Mesenchymal stem cell (in vitro differentiated cells and primary cell): ENCODE data around the gene SNX24.
A peak's percentile ranks its signal among the peaks of the same experiment; 100 is the strongest.
"Not testable (repeated sequence)": the region's sequence is repeated elsewhere in the genome, so short reads cannot be mapped to it uniquely, and the experiment has no call there.

Source experiments
- DNase-seq: peaks from one replicate; pipeline ENCODE4 v3.0.0-alpha.2; 2013
- H2AFZ ChIP-seq: one replicate; pipeline ENCODE4 v1.6.1; 2013; ENCODE audit warnings: low read depth, mild to moderate bottlenecking, control low read depth, inconsistent platforms, low read length, moderate library complexity
- H2AK5ac ChIP-seq: 2 replicates; pipeline ENCODE4 v1.6.1; 2013; ENCODE audit warnings: low read length, moderate library complexity, mild to moderate bottlenecking, inconsistent platforms; ENCODE audit not compliant: severe bottlenecking
- H2BK120ac ChIP-seq: one replicate; pipeline ENCODE4 v1.6.1; 2013; ENCODE audit warnings: low read depth, mild to moderate bottlenecking, inconsistent platforms, low read length, moderate library complexity
- H2BK12ac ChIP-seq, 2 experiments: one replicate each; pipeline ENCODE4 v1.6.1; 2013; ENCODE audit warnings: inconsistent platforms in 2 of 2, low read length in 2 of 2, mild to moderate bottlenecking in 2 of 2, moderate library complexity in 2 of 2, control low read depth in 1 of 2
- H2BK15ac ChIP-seq: one replicate; pipeline ENCODE4 v1.6.1; 2013; ENCODE audit warnings: mild to moderate bottlenecking, low read depth, inconsistent platforms; ENCODE audit not compliant: poor library complexity, severe bottlenecking
- H2BK5ac ChIP-seq: 2 replicates; pipeline ENCODE4 v1.6.1; 2013; ENCODE audit warnings: low read depth, mild to moderate bottlenecking, low read length, control low read depth, inconsistent platforms; ENCODE audit not compliant: poor library complexity, severe bottlenecking
- H3K14ac ChIP-seq, 2 experiments: one replicate each; pipeline ENCODE4 v1.6.1; 2013; ENCODE audit warnings: inconsistent platforms in 2 of 2, low read length in 2 of 2, control low read depth in 1 of 2, mild to moderate bottlenecking in 1 of 2, moderate library complexity in 1 of 2
- H3K18ac ChIP-seq, 2 experiments: one replicate each; pipeline ENCODE4 v1.6.1; 2013; ENCODE audit warnings: inconsistent platforms in 2 of 2, low read length in 2 of 2, control low read depth in 1 of 2, low read depth in 1 of 2, mild to moderate bottlenecking in 1 of 2
- H3K23ac ChIP-seq, 2 experiments: one replicate each; pipeline ENCODE4 v1.6.1; 2013; ENCODE audit warnings: inconsistent platforms in 2 of 2, low read length in 2 of 2, mild to moderate bottlenecking in 2 of 2, moderate library complexity in 2 of 2, control low read depth in 1 of 2
- H3K27ac ChIP-seq: 2 replicates; pipeline ENCODE4 v1.5.1; 2013; ENCODE audit warnings: mild to moderate bottlenecking, moderate library complexity, low read length, control low read depth, inconsistent platforms; ENCODE audit not compliant: poor library complexity, severe bottlenecking
- H3K27me3 ChIP-seq, 2 experiments: 2 replicates each; pipeline versions ENCODE4 v1.6.1 to v1.7.0; 2013; ENCODE audit warnings: low read length in 2 of 2, mild to moderate bottlenecking in 2 of 2, moderate library complexity in 2 of 2, control low read depth in 1 of 2, inconsistent platforms in 1 of 2; ENCODE audit not compliant: control insufficient read depth in 1 of 2, insufficient read depth in 1 of 2
- H3K36me3 ChIP-seq, 2 experiments: 2 replicates each; pipeline versions ENCODE4 v1.6.1 to v1.7.0; 2013; ENCODE audit warnings: low read length in 2 of 2, control low read depth in 1 of 2, inconsistent platforms in 1 of 2, low read depth in 1 of 2, mild to moderate bottlenecking in 1 of 2; ENCODE audit not compliant: insufficient read depth in 2 of 2, control insufficient read depth in 1 of 2
- H3K4ac ChIP-seq, 2 experiments: one replicate each; pipeline ENCODE4 v1.6.1; 2013; ENCODE audit warnings: inconsistent platforms in 2 of 2, low read length in 2 of 2, mild to moderate bottlenecking in 2 of 2, moderate library complexity in 2 of 2, control low read depth in 1 of 2, low read depth in 1 of 2
- H3K4me1 ChIP-seq: 2 replicates; pipeline ENCODE4 v1.6.1; 2013; ENCODE audit warnings: low read depth, low read length, control low read depth; ENCODE audit not compliant: control insufficient read depth, insufficient read depth
- H3K4me2 ChIP-seq: 2 replicates; pipeline ENCODE4 v1.6.1; 2013; ENCODE audit warnings: low read length, mild to moderate bottlenecking, inconsistent platforms; ENCODE audit not compliant: poor library complexity, severe bottlenecking
- H3K4me3 ChIP-seq, 2 experiments: 2 replicates each; pipeline versions ENCODE4 v1.5.1 to v1.7.0; 2013; ENCODE audit warnings: low read length in 2 of 2, mild to moderate bottlenecking in 2 of 2, control low read depth in 1 of 2, low read depth in 1 of 2; ENCODE audit not compliant: insufficient read depth in 1 of 2
- H3K79me1 ChIP-seq: replicated peaks from 2 replicates; pipeline ENCODE4 v1.6.1; 2013; ENCODE audit warnings: mild to moderate bottlenecking, control low read depth, low read length, inconsistent platforms; ENCODE audit not compliant: poor library complexity, severe bottlenecking
- H3K9ac ChIP-seq: 2 replicates; pipeline ENCODE4 v1.7.0; 2013; ENCODE audit warnings: mild to moderate bottlenecking, low read length, moderate library complexity
- H3K9me3 ChIP-seq: 2 replicates; pipeline ENCODE4 v1.7.0; 2013; ENCODE audit warnings: mild to moderate bottlenecking, low read length; ENCODE audit not compliant: control insufficient read depth
- H4K8ac ChIP-seq: one replicate; pipeline ENCODE4 v1.6.1; 2013; ENCODE audit warnings: inconsistent platforms, mild to moderate bottlenecking, low read length, moderate library complexity
- H4K91ac ChIP-seq: one replicate; pipeline ENCODE4 v1.6.1; 2013; ENCODE audit warnings: mild to moderate bottlenecking, low read length, inconsistent platforms
- WGBS: methylation state at CpG from one replicate; pipeline ENCODE4 v1.1.7; 2013; ENCODE audit warnings: mixed read lengths; 5-methylcytosine and 5-hydroxymethylcytosine counted together

The SNX24 gene

GRCh38 chr5:122846051-122846550, 688 bp downstream of the SNX24 start:
- H3K4me1 ChIP-seq: peaks cover 4% of the 10 kb centered on the region

GRCh38 chr5:122847687-122848081, 2.3 kb downstream of the SNX24 start:
- Histone ChIP-seq H3K27me3 (no peaks in the 10 kb centered on the region), H3K27ac (no peak overlapping the region), H3K36me3 (no peaks in the 10 kb centered on the region), H2BK5ac (no peak overlapping the region), H3K23ac (no peak overlapping the region), H3K4me3 (no peak overlapping the region), H4K8ac (no peak overlapping the region), H2BK120ac (no peak overlapping the region), H4K91ac (no peak overlapping the region), H3K9ac (peak overlapping the region; percentile 7), H3K4ac (no peak overlapping the region), H3K4me2 (no peak overlapping the region), H3K18ac (no peak overlapping the region), H2BK15ac (no peak overlapping the region), H3K4me1 (peaks cover 7% of the 10 kb centered on the region), H3K79me1 (peaks cover 10% of the 10 kb centered on the region), H3K9me3 (no peaks in the 10 kb centered on the region), H2AK5ac (no peak overlapping the region), H2AFZ (no peak overlapping the region), H3K14ac (no peak overlapping the region), H2BK12ac (no peak overlapping the region)
- WGBS: 100% methylated on average over 1 of the region's 2 CpGs
- DNase-seq: peak; percentile 8

More at GRCh38 chr5:122846051-122846550, 688 bp downstream of the SNX24 start:
- Histone ChIP-seq H3K23ac (no peak overlapping the region), H2BK5ac (peak overlapping the region; percentile 96), H3K18ac (peak overlapping the region in 1 of 2 experiments; percentile 92), H2BK12ac (no peak overlapping the region), H3K9ac (peak overlapping the region; percentile 94), H3K4me3 (peak overlapping the region; percentile 88 to 96), H2BK15ac (peak overlapping the region; percentile 99), H3K27ac (peak overlapping the region; percentile 94), H2AK5ac (no peak overlapping the region), H4K8ac (no peak overlapping the region), H3K9me3 (no peaks in the 10 kb centered on the region), H2AFZ (no peak overlapping the region), H3K14ac (no peak overlapping the region), H3K4ac (no peak overlapping the region), H3K36me3 (no peaks in the 10 kb centered on the region), H3K4me2 (peak overlapping the region; percentile 40), H2BK120ac (no peak overlapping the region), H3K79me1 (peaks cover 8% of the 10 kb centered on the region), H4K91ac (peak overlapping the region; percentile 68), H3K27me3 (no peaks in the 10 kb centered on the region)
- WGBS: 5% methylated on average over 4 of the region's 6 CpGs
- peak; percentile 74 for DNase-seq

- Histone ChIP-seq H4K91ac (no peak overlapping the region), H3K27me3 (no peaks in the 10 kb centered on the region), H3K4me3 (no peak overlapping the region), H2BK120ac (no peak overlapping the region), H3K9me3 (no peaks in the 10 kb centered on the region), H2BK12ac (no peak overlapping the region), H2BK15ac (no peak overlapping the region), H3K14ac (no peak overlapping the region), H2AFZ (no peak overlapping the region), H3K4ac (no peak overlapping the region), H3K18ac (no peak overlapping the region), H3K36me3 (no peaks in the 10 kb centered on the region), H3K27ac (peak overlapping the region; percentile 3), H3K79me1 (peaks cover 13% of the 10 kb centered on the region), H4K8ac (no peak overlapping the region), H3K9ac (no peak overlapping the region), H3K4me2 (no peak overlapping the region), H2AK5ac (no peak overlapping the region), H3K4me1 (peaks cover 9% of the 10 kb centered on the region), H2BK5ac (no peak overlapping the region), H3K23ac (no peak overlapping the region)
- 85% methylated on average over 1 of the region's 1 CpG for WGBS
- DNase-seq: no peak
Measured at GRCh38 chr5:122849771-122850170, 4.4 kb downstream of the SNX24 start.

- WGBS: 97% methylated on average over 6 of the region's 8 CpGs
- not testable (repeated sequence) for H2AFZ ChIP-seq
Measured at GRCh38 chr5:122857538-122857937, 12.1 kb downstream of the SNX24 start.

More at GRCh38 chr5:122857538-122857937, 12.1 kb downstream of the SNX24 start:
- not testable (repeated sequence) for H3K27me3 ChIP-seq, DNase-seq, H3K9me3 ChIP-seq, H3K4me2 ChIP-seq, H4K91ac ChIP-seq, H2BK120ac ChIP-seq, H3K14ac ChIP-seq, H2BK5ac ChIP-seq, H3K4ac ChIP-seq, H3K23ac ChIP-seq, H4K8ac ChIP-seq, H2BK15ac ChIP-seq, H2BK12ac ChIP-seq, H2AK5ac ChIP-seq, H3K9ac ChIP-seq, H3K27ac ChIP-seq, H3K18ac ChIP-seq, H3K4me3 ChIP-seq, H3K4me1 ChIP-seq, H3K36me3 ChIP-seq
- peaks cover 18% of the 10 kb centered on the region for H3K79me1 ChIP-seq
